Activated naive CD4-positive, alpha-beta T cell treated with anti-CD3 and anti-CD28 coated beads, Interleukin-2, amount 50 U/mL, for 72 hours (primary cell): ENCODE data around the gene TEKT3. TPM values are rescaled to one million over a fixed set of nuclear protein-coding genes. Genes with fewer than 3 reads are reported as not detected.
A peak's percentile ranks its signal among the peaks of the same experiment; 100 is the strongest.

Experiments
- ATAC-seq, 2 donors: fragments of 150-1000 bp; cut with Tn5 transposase; 2 replicates each; pipeline ENCODE4 v1.10.0; 2021; ENCODE audit warnings: mild to moderate bottlenecking in 2 of 2, moderate library complexity in 2 of 2
- DNase-seq, 2 donors: peaks; one replicate each; pipeline ENCODE4 v3.0.0; 2021 to 2022; ENCODE audit warnings: low spot score in 2 of 2
- H3K27ac Mint-ChIP-seq, 2 donors: one replicate each; pipeline ENCODE4 v1.8.0; 2022; ENCODE audit warnings: mild to moderate bottlenecking in 2 of 2, mixed read lengths in 2 of 2
- H3K36me3 Mint-ChIP-seq, 2 donors: one replicate each; pipeline ENCODE4 v1.8.0; 2022; ENCODE audit warnings: mixed read lengths in 2 of 2
- H3K9me3 Mint-ChIP-seq, 2 donors: one replicate each; pipeline ENCODE4 v1.8.0; 2022; ENCODE audit warnings: mixed read lengths in 2 of 2
- total RNA-seq, 2 donors: library from RNA; stranded (reverse); gene quantifications; one replicate each; pipeline ENCODE4 v1.2.3, GENCODE V29; 2022

TEKT3 gene
- not detected for total RNA-seq

GRCh38 chr17:15341385-15341849 is at the start of gene TEKT3:
Gene TEKT3 (minus strand): TSS chr17:15341597. CDS start chr17:15331585, 10,012 bp downstream.
- Mint-ChIP-seq H3K36me3 (peaks cover 6 to 10% of the 10 kb centered on the region in 2 donors), H3K9me3 (peaks cover 0 to 4% of the 10 kb centered on the region in 2 donors)
- DNase-seq = peak in 1 of 2 donors; percentile 5

GRCh38 chr17:15388356-15389041 is 47.1 kb upstream of the TEKT3 start:
- no peak for DNase-seq
- Mint-ChIP-seq H3K9me3 (no peaks in the 10 kb centered on the region), H3K36me3 (no peaks in the 10 kb centered on the region), H3K27ac (no peak overlapping the region)
- no peak for ATAC-seq

More at GRCh38 chr17:15341385-15341849, at the start of gene TEKT3:
- ATAC-seq = peak; percentile 33 to 67
- H3K27ac Mint-ChIP-seq = no peak within 1 kb of the TSS

GRCh38 chr17:15386083-15386482 is 44.7 kb upstream of the TEKT3 start:
- H3K27ac Mint-ChIP-seq = no peak overlapping the region
- H3K36me3 Mint-ChIP-seq = no peaks in the 10 kb centered on the region
- no peak for DNase-seq
- H3K9me3 Mint-ChIP-seq = no peaks in the 10 kb centered on the region
- ATAC-seq = no peak

- Mint-ChIP-seq H3K9me3 (no peaks in the 10 kb centered on the region), H3K36me3 (no peaks in the 10 kb centered on the region), H3K27ac (no peak overlapping the region)
- no peak for ATAC-seq
- DNase-seq = no peak
Observed at GRCh38 chr17:15385305-15385704, 43.9 kb upstream of the TEKT3 start.

- ATAC-seq (no peak), DNase-seq (no peak)
- Mint-ChIP-seq H3K9me3 (no peaks in the 10 kb centered on the region), H3K27ac (no peak overlapping the region), H3K36me3 (no peaks in the 10 kb centered on the region)
Observed at GRCh38 chr17:15384142-15384787, 42.9 kb upstream of the TEKT3 start.

- Mint-ChIP-seq H3K36me3 (no peaks in the 10 kb centered on the region), H3K9me3 (no peaks in the 10 kb centered on the region), H3K27ac (no peak overlapping the region)
- DNase-seq (no peak), ATAC-seq (no peak)
Observed at GRCh38 chr17:15382914-15383313, 41.5 kb upstream of the TEKT3 start.

- no peak overlapping the region for H3K27ac Mint-ChIP-seq
- no peak for ATAC-seq
- H3K9me3 Mint-ChIP-seq = no peaks in the 10 kb centered on the region
- DNase-seq = no peak
- H3K36me3 Mint-ChIP-seq = no peaks in the 10 kb centered on the region
Observed at GRCh38 chr17:15381707-15382106, 40.3 kb upstream of the TEKT3 start.

- Mint-ChIP-seq H3K27ac (no peak overlapping the region), H3K9me3 (no peaks in the 10 kb centered on the region), H3K36me3 (no peaks in the 10 kb centered on the region)
- DNase-seq (no peak), ATAC-seq (no peak)
Observed at GRCh38 chr17:15380446-15380845, 39.0 kb upstream of the TEKT3 start.

GRCh38 chr17:15379659-15380058 is 38.3 kb upstream of the TEKT3 start:
- no peaks in the 10 kb centered on the region for H3K36me3 Mint-ChIP-seq
- no peak overlapping the region for H3K27ac Mint-ChIP-seq
- no peaks in the 10 kb centered on the region for H3K9me3 Mint-ChIP-seq
- ATAC-seq = no peak
- no peak for DNase-seq

- Mint-ChIP-seq H3K9me3 (no peaks in the 10 kb centered on the region), H3K27ac (no peak overlapping the region), H3K36me3 (no peaks in the 10 kb centered on the region)
- no peak for ATAC-seq
- DNase-seq = no peak
Observed at GRCh38 chr17:15378243-15378642, 36.8 kb upstream of the TEKT3 start.

- ATAC-seq (no peak), DNase-seq (no peak)
- Mint-ChIP-seq H3K9me3 (no peaks in the 10 kb centered on the region), H3K36me3 (no peaks in the 10 kb centered on the region), H3K27ac (no peak overlapping the region)
Observed at GRCh38 chr17:15377616-15378015, 36.2 kb upstream of the TEKT3 start.

- DNase-seq (no peak), ATAC-seq (no peak)
- Mint-ChIP-seq H3K9me3 (no peaks in the 10 kb centered on the region), H3K27ac (no peak overlapping the region), H3K36me3 (no peaks in the 10 kb centered on the region)
Observed at GRCh38 chr17:15377200-15377599, 35.8 kb upstream of the TEKT3 start.

GRCh38 chr17:15371376-15372130 is 30.2 kb upstream of the TEKT3 start:
- Mint-ChIP-seq H3K9me3 (no peaks in the 10 kb centered on the region), H3K27ac (no peak overlapping the region), H3K36me3 (no peaks in the 10 kb centered on the region)
- ATAC-seq (no peak), DNase-seq (no peak)

- H3K9me3 Mint-ChIP-seq = no peaks in the 10 kb centered on the region
- ATAC-seq = no peak
- DNase-seq = no peak
- no peaks in the 10 kb centered on the region for H3K36me3 Mint-ChIP-seq
- H3K27ac Mint-ChIP-seq = no peak overlapping the region
Observed at GRCh38 chr17:15368600-15368999, 27.2 kb upstream of the TEKT3 start.

GRCh38 chr17:15366026-15366425 is 24.6 kb upstream of the TEKT3 start:
- no peak overlapping the region for H3K27ac Mint-ChIP-seq
- no peaks in the 10 kb centered on the region for H3K36me3 Mint-ChIP-seq
- ATAC-seq (no peak), DNase-seq (no peak)
- no peaks in the 10 kb centered on the region for H3K9me3 Mint-ChIP-seq

GRCh38 chr17:15364615-15365014 is 23.2 kb upstream of the TEKT3 start:
- DNase-seq = no peak
- Mint-ChIP-seq H3K27ac (no peak overlapping the region), H3K36me3 (no peaks in the 10 kb centered on the region), H3K9me3 (no peaks in the 10 kb centered on the region)
- ATAC-seq = no peak

GRCh38 chr17:15363702-15364101 is 22.3 kb upstream of the TEKT3 start:
- ATAC-seq = no peak
- no peak overlapping the region for H3K27ac Mint-ChIP-seq
- no peaks in the 10 kb centered on the region for H3K9me3 Mint-ChIP-seq
- no peak for DNase-seq
- H3K36me3 Mint-ChIP-seq = no peaks in the 10 kb centered on the region
